Esophagus squamous epithelium (tissue), 4 donors: Measurements from ENCODE around the gene GPX7.

Experiments used
- POLR2A ChIP-seq, 4 donors: fragments of 450-650 bp; IDR thresholded peaks; one replicate each; pipeline ENCODE4 v1.6.1; 2017; ENCODE audit warnings: antibody characterized with exemption in 4 of 4, mild to moderate bottlenecking in 4 of 4, moderate library complexity in 3 of 4
- TF ChIP-seq, protein P1 (sequence below), 6 experiments: fragments of 450-650 bp in 4 of 6; fragments of 200-600 bp in 2 of 6; sonication (generic) in 2 of 6; IDR thresholded peaks; one replicate each; pipeline ENCODE4 v1.5.1; 2016 to 2019; ENCODE audit warnings: antibody characterized with exemption in 6 of 6, mild to moderate bottlenecking in 4 of 6, moderate library complexity in 4 of 6

DNA sequence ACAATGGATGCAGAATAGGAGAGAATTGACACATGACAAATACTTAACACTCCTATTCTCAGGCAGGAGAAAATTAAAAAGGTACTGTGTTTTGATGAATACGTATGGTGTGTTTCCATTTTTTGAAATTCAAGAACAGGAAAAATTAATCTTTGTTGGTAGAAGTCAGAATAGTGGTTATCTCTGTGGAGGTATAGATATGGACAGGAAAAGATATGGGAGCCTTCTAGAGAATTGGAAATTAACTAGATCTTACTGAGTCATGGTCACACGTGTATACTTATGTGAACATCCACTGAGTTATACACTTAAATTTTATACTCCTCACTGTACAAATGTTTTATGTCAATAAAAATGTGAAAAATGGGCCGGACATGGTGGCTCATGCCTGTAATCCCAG, 39.4 kb upstream of the GPX7 start:
- TF ChIP-seq, protein P1, sequence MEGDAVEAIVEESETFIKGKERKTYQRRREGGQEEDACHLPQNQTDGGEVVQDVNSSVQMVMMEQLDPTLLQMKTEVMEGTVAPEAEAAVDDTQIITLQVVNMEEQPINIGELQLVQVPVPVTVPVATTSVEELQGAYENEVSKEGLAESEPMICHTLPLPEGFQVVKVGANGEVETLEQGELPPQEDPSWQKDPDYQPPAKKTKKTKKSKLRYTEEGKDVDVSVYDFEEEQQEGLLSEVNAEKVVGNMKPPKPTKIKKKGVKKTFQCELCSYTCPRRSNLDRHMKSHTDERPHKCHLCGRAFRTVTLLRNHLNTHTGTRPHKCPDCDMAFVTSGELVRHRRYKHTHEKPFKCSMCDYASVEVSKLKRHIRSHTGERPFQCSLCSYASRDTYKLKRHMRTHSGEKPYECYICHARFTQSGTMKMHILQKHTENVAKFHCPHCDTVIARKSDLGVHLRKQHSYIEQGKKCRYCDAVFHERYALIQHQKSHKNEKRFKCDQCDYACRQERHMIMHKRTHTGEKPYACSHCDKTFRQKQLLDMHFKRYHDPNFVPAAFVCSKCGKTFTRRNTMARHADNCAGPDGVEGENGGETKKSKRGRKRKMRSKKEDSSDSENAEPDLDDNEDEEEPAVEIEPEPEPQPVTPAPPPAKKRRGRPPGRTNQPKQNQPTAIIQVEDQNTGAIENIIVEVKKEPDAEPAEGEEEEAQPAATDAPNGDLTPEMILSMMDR (IDR thresholded peaks at IDR 0.05), result no peak
- TF ChIP-seq POLR2A (IDR thresholded peaks at IDR 0.05), result no peak
